ENCODE measurements around the gene CGB8.

DNA sequence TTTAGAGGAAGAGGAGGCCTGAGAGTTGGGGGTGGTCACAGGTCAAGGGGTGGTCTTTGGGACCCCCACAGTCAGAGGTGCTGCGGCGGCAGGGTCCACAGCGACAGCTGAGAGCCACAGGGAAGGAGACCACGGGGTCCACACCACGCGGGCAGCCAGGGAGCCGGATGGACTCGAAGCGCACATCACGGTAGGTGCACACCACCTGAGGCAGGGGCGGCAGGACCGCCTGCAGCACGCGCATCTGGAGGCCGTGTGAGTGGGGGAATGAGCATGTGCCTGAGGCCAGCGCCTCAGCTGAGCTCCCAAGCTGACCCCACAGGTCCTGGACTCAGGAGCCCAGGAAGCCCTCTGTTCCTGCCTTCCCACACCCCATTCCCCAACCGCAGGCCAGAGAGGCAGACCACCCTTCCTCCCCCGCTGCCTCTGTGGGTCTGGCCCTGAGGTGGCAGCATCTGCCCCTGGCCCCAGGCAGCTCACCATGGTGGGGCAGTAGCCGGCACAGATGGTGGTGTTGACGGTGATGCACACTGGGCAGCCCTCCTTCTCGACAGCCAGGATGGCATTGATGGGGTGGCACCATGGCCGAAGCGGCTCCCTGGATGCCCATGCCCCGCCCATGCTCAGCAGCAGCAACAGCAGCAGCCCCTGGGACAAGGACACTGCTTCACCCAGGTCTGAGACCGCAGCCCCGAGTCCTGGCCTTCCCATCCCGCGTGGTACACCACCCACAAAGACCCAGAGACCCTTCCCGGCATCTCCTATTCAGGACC lies 32.7 kb downstream of the CGB8 start:
- TF ChIP-seq, protein P1, sequence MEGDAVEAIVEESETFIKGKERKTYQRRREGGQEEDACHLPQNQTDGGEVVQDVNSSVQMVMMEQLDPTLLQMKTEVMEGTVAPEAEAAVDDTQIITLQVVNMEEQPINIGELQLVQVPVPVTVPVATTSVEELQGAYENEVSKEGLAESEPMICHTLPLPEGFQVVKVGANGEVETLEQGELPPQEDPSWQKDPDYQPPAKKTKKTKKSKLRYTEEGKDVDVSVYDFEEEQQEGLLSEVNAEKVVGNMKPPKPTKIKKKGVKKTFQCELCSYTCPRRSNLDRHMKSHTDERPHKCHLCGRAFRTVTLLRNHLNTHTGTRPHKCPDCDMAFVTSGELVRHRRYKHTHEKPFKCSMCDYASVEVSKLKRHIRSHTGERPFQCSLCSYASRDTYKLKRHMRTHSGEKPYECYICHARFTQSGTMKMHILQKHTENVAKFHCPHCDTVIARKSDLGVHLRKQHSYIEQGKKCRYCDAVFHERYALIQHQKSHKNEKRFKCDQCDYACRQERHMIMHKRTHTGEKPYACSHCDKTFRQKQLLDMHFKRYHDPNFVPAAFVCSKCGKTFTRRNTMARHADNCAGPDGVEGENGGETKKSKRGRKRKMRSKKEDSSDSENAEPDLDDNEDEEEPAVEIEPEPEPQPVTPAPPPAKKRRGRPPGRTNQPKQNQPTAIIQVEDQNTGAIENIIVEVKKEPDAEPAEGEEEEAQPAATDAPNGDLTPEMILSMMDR (IDR thresholded peaks at IDR 0.05): no peak
- TF ChIP-seq CHD4 (IDR thresholded peaks at IDR 0.05; ENCODE audit: borderline replicate concordance) (no peak), POLR2A (IDR thresholded peaks at IDR 0.05; ENCODE audit: low read length) (no peak)

Measured in A549 (cell line).